MCF 10A (cell line): ENCODE data around the gene MAPK9. TPM values are rescaled to one million over a fixed set of nuclear protein-coding genes. Genes with fewer than 3 reads are reported as not detected.

Source experiments
- BruUV-seq: library from RNA; stranded (reverse); fragments of 400-500 nt; replicated peaks from 2 replicates; lab custom pipeline; 2021; lab: Mats Ljungman, UMichigan
- CTCF ChIA-PET: fragments of 300-600 bp; sonication (Branson Sonifier 250); formaldehyde crosslinking; extraction: SDS; loops from one replicate; lab custom pipeline; 2021; ENCODE audit warnings: antibody characterized with exemption, inconsistent platforms; lab: Yijun Ruan, JAX
- POLR2A ChIA-PET: fragments of 300-600, 350-650 bp; sonication (Branson Sonifier 250); formaldehyde crosslinking; extraction: SDS; loops from one replicate; lab custom pipeline; 2020; ENCODE audit warnings: antibody characterized with exemption, inconsistent platforms; lab: Yijun Ruan, JAX
- DNase-seq: peaks from one replicate; pipeline ENCODE4 v3.0.0-alpha.2; 2018; ENCODE audit not compliant: unreplicated experiment
- H3K27ac Mint-ChIP-seq: one replicate; pipeline ENCODE4 v1.8.0; 2022; ENCODE audit warnings: mild to moderate bottlenecking, low read depth, mixed read lengths; ENCODE audit not compliant: unreplicated experiment
- H3K27me3 Mint-ChIP-seq: one replicate; pipeline ENCODE4 v1.8.0; 2022; ENCODE audit warnings: mixed read lengths; ENCODE audit not compliant: insufficient read depth, unreplicated experiment
- H3K36me3 Mint-ChIP-seq: one replicate; pipeline ENCODE4 v1.8.0; 2022; ENCODE audit warnings: mild to moderate bottlenecking, moderate library complexity, mixed read lengths; ENCODE audit not compliant: insufficient read depth, unreplicated experiment
- H3K4me1 Mint-ChIP-seq: one replicate; pipeline ENCODE4 v1.8.0; 2022; ENCODE audit warnings: mixed read lengths; ENCODE audit not compliant: insufficient read depth, unreplicated experiment
- H3K4me3 Mint-ChIP-seq: one replicate; pipeline ENCODE4 v1.8.0; 2022; ENCODE audit warnings: mild to moderate bottlenecking, moderate library complexity, mixed read lengths; ENCODE audit not compliant: unreplicated experiment
- H3K9me3 Mint-ChIP-seq: one replicate; pipeline ENCODE4 v1.8.0; 2022; ENCODE audit warnings: mixed read lengths; ENCODE audit not compliant: unreplicated experiment
- CTCF ChIP-seq: fragments of 200-600 bp; IDR thresholded peaks from one replicate; pipeline ENCODE4 v1.8.0; 2022; ENCODE audit warnings: antibody characterized with exemption, mild to moderate bottlenecking; ENCODE audit not compliant: unreplicated experiment
- intact Hi-C: fragments of 100-400 bp; cut with micrococcal nuclease; formaldehyde crosslinking; loops from 2 replicates; pipeline ENCODE4 v1.14.1; 2022
- total RNA-seq: library from RNA; stranded (reverse); gene quantifications from 2 replicates; pipeline ENCODE4 v1.2.3, GENCODE V29; 2022

The MAPK9 gene
- total RNA-seq, 1 experiment from 2014 or later, result 64.0 TPM

- BruUV-seq, result no TSS peak
- no peak overlapping the region for H3K27ac Mint-ChIP-seq
- POLR2A ChIA-PET, result no interaction called here
- H3K36me3 Mint-ChIP-seq, result no peaks in the 10 kb centered on the region
- CTCF ChIA-PET, result interaction anchor here (0.6 kb wide), 1 partner anchor 198 kb away, joined by 3 read pairs; no protein-coding TSS in a partner anchor
- H3K9me3 Mint-ChIP-seq, result peaks cover 29% of the 10 kb centered on the region
- no peak for TF ChIP-seq CTCF
- DNase-seq, result no peak
- intact Hi-C loops, result no loop called here
- no peaks in the 10 kb centered on the region for H3K4me1 Mint-ChIP-seq
- H3K27me3 Mint-ChIP-seq, result no peaks in the 10 kb centered on the region
- no peak overlapping the region for H3K4me3 Mint-ChIP-seq
These were observed 104.1 kb downstream of the MAPK9 start for GRCh38 chr5:180187767-180188166.

Other genes with a start within 250 kb of the MAPK9 start
- gene RNF130, start 220.3 kb downstream of the MAPK9 start, total RNA-seq, result 31.8 and 34.0 TPM in 2 replicates
- not detected in 2 replicates for gene RASGEF1C, start 82.9 kb downstream of the MAPK9 start, total RNA-seq
- 8.2 and 15.7 TPM in 2 replicates for gene GFPT2, start 61.3 kb upstream of the MAPK9 start, total RNA-seq
- gene CNOT6, start 202.3 kb upstream of the MAPK9 start, total RNA-seq, result 67.0 and 73.1 TPM in 2 replicates